HG03025 (cell line): ENCODE measurements around the gene SELPLG.
A peak's percentile ranks its signal among the peaks of the same experiment; 100 is the strongest.
"Not testable (repeated sequence)": the region's sequence is repeated elsewhere in the genome, so short reads cannot be mapped to it uniquely, and the experiment has no call there.

ENCODE experiments used
- ATAC-seq: cut with Tn5 transposase; IDR thresholded peaks from one replicate; pipeline ENCODE4 v1.9.1; 2021; ENCODE audit warnings: mild to moderate bottlenecking, moderate library complexity; ENCODE audit not compliant: unreplicated experiment, low FRiP score

The SELPLG gene

DNA sequence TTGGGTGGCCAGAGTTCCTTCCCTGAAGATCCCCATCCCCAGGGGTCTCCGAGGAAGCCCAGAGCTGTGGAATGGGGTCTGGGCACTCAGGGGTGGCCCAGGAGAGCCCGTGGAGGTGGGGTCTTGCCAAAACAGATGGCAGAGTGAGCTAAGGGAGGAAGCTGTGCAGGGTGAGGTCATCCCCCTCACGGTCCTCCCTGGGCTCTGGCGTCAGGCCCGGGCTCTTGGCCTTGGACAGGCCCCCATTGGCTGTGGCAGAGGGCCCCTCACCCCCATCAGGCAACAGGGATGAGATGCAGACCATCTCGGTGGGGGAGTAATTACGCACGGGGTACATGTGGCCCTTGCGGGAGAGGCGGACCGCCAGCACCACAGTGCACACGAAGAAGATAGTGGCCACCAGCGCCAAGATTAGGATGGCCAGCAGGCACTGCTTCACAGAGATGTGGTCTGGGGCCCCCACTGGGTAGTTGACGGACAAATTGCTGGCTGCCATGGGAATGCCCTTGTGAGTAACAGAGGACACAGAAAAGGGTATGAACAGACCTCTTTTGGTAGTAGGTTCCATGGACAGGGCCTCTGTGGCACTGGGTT lies 10.7 kb downstream of the SELPLG start:
- ATAC-seq = no peak

DNA sequence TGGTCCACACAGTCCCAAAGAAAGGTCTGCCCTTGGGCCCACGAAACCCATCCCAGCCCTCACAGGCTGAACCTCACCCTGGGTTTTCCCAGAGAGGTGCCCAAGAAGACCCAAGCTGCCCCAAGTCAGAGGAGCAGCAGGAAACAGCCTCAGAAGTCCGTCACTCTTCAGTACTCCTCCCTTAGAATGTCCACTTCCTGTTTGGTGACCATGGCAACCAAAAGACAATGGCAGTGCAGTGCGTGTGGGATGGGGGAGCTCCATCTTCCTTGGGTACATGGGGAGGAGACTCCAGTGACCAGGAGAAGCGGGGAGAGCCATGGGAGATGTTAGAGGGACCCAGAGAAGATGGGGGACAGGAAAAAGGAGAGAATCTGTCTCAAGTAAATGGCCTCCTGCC lies 11.3 kb downstream of the SELPLG start:
- no peak for ATAC-seq

DNA sequence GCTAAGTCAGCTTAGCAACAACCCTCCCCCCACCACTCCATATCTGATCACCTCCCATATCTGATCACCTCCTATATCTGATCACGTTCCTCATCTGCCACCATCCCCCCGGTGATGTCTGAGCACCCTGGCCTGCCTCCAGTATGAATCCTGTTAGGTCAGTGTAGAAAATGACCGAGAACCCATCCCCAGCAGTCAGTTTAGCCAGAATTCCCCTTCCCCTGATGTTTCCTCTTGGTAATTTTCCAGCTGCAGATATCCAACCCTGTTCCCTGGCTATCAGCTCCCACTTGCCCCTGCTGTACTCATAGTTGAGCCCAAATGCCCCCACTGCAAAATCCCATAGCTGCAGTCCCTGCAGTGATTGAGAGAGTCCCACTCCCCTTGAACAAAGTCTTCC lies 12.5 kb downstream of the SELPLG start:
- no peak for ATAC-seq

DNA sequence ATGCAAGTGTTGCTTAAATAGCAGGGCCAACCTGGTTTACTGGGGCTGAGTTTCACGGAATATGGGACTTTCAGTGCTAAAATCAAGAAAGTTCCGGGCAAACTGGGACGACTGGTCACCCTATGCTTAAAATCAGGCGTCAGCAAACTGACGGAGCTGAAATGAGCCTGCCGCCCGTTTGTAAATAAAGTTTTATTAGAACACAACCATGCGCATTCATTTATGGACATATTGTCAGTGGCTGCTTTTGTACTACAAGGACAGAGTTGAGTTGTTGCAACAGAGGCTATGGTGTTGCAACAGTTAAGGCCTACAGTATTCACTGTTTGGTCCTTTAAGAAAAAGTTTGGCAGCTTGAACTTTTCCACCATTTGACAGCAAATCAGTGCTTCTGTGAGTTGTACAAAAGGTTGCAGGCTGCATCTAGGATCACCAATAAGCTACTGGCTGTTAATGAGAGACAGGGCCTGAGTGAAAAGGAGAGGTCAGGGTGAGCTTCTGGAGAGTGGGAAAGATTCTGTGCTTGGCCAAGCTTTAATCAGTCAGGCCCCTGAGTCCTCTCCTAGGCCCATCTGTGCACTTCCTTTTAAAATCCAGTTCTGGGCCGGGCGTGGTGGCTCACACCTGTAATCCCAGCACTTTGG lies 13.3 kb downstream of the SELPLG start:
- no peak for ATAC-seq

DNA sequence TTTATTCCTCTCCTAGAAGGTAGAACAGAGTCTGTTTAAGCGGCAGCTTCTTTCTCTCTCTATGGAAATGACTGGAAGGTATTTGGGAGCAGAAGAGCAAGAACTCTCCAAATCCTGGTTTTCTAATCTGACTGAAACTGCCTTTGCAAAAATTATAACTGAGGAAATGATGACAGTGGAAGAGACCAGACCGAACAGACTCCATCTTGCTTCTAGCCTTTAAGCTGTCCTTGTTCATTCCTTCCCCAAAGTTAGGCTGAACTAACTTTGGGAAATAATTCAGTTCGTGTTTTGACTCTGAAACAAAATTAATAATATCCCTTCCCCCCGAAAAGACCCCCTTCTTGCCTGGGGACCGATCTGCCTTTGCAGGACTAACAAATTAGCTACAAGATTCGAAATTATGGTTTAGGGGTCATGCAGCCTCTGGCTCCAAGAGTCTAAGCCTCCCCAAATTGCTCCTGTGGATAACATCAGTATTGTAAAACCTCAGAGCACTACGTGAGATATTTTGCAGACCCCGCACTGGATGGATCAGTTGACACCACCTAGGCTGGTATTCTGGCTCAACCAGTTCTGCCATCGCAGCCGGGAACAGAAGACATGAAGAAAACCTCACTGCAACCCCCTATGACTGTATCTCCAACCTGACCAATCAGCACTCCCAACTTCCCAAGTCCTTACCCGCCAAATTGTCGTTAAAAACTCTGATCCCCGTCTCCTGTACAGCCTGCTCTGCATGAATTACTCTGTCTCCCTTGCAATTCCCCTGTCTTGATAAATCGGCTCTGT lies 14.1 kb downstream of the SELPLG start:
- ATAC-seq = no peak

DNA sequence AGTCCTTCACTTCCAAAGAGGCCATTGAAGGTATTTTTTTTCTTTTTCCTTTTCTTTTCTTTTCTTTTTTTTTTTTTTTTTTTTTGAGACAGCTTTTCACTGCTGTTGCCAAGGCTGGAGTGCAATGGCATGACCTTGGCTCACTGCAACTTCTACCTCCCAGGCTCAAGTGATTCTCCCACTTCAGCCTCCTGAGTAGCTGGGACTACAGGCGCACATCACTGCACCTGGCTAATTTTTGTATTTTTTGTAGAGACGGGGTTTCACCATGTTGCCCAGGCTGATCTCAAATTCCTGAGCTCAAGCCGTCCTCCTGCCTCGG lies 14.8 kb downstream of the SELPLG start:
- ATAC-seq = not testable (repeated sequence)

DNA sequence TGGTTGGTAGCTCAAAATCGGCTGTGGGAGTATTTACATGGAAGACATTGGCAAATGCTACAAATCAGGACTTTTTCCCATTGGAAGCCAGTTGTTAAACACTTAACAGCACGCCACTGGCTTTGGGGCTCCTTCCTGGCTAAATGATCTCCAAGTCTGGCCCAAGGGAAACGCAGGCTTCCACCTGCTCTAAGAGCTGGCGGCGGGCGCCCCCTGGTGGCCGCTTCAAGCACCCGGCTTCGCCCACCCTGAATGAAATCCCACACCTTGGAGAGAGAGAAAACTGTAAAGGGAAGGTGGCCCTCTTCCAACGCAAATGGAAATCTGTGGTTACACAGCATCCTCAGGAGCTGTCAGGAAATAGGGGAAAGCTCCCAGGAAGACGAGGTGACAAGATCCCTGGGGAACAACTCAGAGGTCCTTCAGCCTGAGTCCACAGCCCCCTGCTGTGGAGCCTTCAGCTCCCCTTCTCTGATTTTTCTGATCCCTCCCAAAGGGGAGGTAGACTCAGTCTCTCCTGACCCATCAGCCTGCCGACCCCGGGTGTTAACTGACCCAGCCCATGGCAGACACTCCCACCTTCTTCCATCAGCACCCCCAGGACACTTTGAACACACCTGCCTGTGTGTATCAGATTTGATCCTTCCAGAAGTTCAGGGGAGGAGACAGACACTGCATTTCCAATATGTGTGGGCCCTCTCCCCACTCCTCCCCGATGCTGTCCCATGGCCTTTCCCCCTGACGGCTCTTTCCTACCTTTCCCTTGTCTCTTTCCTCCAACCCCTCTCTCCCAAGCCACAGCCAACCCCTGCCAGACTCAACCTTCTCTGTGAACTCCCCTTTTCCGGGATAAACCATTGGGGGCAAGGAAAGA lies 15.4 kb downstream of the SELPLG start:
- no peak for ATAC-seq

DNA sequence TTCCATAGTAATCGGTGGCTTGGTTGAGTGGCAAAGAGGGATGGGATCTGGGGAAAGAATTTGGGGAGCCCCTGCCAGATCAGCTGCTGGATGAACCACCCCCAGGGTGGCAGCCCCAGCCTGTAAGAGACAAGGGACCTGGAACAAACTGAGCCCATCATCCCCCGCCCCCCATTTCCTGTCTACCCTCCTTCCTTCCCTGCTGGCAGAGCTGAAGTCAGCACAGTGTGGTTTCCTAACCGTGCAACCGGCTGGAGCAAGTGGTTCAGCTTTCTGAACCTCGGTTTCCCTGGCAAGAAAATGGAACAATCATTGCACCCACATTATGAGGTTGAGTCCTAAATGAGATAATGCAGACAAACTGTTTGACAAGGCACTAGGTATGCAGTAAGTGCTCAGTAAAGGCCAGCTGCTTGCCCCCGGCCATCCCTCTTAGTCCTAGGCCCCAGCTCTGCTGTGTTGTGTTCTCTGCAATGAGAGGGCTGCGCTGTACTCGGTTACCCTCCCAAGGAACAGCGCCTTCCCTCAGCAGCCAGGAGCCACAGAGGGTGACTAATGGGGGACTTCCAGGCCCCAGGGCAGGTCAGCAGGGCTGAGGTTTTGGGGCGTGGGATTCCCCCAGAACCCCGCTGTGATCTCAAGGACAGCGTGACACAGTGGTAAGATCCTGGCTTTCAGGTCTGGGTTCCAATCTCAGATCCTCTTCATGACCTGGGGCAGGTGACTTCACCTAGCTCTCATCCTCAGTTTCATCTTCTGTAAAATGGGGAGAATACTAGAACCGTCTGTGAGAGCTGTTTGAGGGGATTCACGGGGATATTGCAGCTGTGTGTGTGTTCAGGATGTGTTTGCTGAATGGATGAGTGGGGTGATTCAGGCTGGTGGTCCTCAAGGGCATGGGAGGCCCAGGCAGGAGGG lies 16.5 kb downstream of the SELPLG start:
- ATAC-seq = peak; percentile 67

DNA sequence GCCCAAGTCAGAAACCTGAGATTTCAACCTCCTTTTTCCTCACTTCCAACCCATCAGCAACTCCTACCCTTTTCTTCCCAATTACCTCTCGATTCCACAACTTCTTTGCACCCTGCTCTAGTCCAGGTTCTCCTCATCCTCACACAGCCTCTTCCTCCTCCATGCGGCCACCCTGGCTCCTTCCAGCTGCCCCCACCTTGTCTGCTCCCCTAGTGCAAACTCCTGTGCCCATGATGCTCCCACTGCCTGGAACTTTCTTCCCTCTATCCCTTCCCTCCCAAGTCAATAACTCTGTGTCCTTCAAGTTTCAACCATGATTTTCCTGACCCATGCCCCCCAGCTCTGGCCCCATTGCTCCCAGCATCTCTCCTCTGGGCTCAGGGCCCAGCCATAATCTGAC lies 17.3 kb downstream of the SELPLG start:
- no peak for ATAC-seq

DNA sequence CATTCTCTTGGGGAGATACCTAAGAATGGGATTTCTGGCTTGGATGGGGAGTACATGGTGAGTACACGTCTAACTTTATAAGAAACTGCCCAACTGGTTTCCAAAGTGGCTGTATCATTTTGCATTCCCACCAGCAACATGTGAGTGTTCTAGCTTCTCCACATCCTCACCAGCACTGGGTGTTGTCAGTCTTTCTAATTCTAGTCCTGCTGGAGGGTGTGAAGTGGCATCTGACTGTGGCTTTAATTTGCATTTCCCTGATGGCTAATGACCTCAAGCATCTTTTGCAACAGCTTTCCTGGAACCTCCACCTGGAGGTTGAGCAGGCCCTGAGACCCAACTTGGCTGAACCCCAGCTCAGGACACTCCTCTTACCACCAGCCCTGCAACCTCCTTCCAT lies 17.8 kb downstream of the SELPLG start:
- no peak for ATAC-seq

DNA sequence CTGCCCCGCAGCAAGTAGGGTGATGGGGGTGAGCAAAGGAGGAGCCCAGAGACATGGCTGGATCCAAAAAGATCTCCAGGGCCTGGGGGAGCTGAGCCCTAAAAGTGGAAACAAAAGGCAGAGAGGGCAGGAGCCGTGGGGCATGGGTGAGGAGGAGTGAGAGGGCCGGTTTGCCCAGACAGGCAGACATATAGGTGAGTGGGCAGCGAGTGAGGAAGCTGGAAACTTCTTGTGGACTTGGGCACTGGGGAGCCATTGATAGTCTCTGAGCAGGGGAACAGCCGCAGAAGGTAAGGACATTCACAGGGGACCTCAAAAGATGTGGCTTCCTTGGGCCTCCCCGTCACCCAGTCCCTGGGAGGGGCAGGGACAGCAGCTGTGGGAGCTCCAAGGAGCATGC lies 19.1 kb downstream of the SELPLG start:
- no peak for ATAC-seq

DNA sequence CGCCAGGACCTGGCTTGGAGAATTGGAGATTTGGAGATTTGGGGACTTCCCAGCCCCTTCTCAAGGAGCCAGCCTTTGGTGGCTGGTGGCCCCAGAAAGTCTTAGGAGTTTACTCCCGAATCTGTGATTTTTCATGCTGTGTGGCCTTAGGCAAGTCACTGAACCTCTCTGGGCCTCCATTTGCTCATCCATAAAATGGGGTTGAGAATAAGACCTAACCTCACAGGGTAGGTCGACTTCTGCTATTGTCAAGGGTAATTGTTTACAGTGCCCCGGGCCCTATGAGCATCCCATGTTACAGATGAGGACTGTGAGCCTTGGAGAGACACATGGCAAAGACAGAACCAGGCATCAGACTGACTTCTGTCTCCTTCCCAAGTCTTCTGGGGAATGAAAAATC lies 19.7 kb downstream of the SELPLG start:
- no peak for ATAC-seq

DNA sequence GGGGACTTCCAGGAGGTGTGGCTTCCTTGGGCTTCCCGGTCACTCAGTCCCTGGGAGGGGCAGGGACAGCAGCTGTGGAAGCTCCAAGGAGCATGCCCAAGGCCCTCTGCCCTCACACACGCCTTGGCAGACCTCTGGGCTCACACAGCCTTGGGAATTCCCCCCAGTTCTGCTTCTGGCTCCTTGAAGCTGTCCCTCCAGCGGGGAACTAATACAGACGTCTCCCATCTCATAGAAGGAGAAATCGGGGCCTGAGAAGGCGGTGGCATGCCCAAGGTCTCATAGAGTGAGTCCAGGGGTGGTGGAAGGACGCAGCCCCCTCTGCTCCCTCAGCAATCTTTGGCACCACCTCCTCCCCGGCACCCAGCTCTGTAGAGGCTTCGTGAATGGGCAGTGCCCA lies 20.1 kb downstream of the SELPLG start:
- ATAC-seq = no peak

DNA sequence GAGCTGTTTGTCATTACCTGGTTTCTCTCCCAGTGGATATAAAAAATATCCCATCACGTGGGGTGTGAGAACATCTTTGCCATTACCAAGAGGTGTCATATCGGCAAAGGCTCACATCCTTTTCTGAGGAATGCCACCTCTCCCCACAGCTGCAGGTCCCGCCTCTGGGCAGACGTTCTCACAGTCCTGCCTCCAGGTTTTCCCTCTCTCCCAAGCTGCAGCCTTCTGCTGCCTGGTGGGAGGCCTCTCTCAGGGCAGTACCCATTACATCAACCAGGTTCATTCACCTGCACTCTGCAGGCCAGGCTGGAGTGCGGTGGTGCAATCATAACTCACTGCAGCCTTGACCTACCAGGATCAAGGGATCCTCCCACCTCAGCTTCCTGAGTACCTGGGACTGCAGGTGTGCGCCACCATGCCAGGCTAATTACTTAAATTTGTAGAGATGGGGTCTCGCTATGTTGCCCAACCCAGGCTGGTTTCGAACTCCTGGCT lies 20.9 kb downstream of the SELPLG start:
- ATAC-seq = no peak

DNA sequence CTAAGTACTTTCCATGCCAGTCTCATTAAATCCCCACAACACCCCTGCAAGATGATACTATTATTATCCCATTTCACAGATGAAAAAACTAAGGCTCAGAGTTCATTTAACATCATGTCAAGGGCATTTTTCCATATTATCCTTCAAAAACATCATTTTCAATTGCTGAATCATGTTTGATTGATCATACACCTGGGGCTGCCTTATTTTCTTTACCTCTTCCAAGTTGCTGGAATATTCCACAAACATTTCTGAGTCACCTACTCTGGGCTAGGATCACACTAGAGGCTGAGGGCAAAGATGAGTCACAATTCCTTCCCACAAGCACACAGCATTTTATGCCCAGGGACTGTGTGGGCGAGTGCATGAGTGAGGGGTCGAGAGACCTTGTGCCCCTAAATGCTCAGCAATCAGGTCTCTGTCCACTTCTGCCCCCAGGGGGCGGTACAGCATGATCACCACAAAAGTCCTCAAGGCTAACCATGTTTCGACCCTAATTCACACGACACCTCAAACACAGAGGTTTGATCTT lies 21.7 kb downstream of the SELPLG start:
- no peak for ATAC-seq

DNA sequence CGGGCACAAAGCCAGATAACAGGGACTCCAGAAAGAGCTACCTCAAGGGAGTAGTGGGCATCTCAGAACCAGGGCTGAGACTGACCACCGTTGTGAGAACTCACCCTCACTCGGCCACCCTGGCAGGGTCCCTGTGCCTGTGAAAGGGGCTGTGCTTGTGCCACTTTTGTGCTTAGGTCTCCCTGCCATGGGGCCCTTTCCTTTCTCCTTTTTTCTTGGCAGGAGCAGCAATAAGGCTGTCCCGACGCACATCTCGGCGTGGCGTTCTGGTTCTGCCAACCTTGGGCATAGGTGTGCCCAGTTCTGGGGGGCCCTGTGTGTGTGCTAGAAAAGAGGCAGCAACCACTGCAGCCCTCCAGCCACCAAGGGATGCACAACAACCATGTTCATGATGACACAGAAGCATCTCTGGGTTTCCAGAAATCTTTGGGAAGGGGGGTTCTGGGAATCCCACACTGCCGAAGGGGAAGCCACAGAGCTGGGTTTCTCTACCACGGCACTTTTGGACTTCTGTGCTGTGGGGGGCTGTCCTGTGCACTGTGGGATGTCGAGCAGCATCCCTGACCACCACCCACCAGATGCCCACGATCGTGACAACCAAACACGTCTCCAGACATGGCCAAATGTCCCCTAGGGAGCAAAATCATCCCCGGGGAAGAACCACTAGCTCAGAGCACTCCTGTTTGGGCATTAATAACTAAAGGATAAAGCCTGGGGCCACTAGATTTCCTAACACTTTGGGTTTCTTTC lies 22.7 kb downstream of the SELPLG start:
- no peak for ATAC-seq

DNA sequence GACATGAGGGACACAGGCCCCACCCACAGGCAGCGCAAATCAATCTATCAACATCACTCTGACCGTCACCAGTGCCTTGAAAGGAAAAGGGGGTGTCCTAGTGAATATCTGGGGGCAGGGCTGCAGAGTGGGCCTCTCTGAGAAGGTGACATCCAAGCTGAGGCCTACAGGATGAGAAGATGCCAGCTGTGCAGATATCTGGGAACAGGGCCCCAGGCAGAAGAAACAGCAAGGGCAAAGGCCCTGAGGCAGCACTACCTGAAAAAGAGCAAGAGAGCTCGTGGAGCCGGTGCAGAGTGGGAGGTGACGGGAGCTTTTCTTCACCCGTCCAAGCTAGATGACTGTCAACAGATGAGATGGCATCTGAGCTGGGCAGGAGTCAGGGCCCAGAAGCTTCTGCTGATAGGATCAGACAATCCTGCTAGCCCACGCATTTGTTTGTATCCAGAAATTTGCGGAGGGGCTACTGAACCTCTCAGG lies 23.3 kb downstream of the SELPLG start:
- ATAC-seq = no peak

DNA sequence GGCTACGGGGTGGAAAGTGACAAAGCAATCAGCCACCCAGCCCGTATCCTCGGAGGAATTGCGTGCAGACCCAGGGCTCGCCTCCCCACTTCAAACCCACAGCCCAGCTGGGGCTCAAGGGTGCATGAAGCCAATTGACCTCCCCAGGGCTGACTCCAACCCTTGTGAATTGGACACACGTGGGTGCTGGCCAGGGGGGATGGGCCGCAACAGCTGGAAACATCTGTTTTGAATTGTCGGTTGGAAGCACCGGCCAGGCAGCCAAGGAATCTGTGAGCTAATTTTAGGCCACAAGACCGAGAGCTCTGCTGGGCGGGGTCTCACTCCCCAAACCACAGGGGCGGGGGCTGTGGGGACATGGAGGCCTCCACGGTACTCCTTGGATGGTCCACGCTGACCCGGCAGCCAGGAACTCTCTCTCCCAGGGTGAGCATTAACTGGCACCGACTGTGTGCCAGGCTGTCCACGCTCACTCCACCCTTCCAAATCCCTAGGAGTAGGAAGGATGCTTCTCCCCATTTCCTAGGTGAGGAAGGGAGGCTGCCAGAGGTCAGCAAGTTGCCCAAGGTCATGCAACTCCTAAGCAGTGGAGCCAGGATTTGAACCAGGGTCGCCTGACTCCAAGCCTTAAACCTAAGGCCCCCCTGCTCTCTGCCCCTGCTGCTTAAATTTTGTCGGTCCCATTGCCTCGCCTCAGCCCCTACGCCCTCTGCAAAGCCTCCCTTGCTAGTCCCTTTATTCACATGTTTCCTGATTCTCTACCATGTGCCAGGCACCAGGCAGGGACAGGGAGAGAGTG lies 24.0 kb downstream of the SELPLG start:
- ATAC-seq = no peak
